ENCODE data around the gene OCEL1. TPM values are rescaled to one million over a fixed set of nuclear protein-coding genes. Genes with fewer than 3 reads are reported as not detected.

OCEL1 gene
- total and polyA plus RNA-seq, 2 of the 13 experiments (the other 11 are each of a cell fraction or from before 2014, with no cell fraction given): 10.6 to 17.2 TPM

GRCh38 chr19:17263712-17264640, 38.0 kb downstream of the OCEL1 start (continued):
- no peak for TF ChIP-seq AHDC1 (CRISPR knock-in tag; IDR thresholded peaks at IDR 0.05; ENCODE audit: borderline replicate concordance)
- TF ChIP-seq ZSCAN21 (CRISPR knock-in tag; IDR thresholded peaks at IDR 0.05; ENCODE audit: borderline replicate concordance): no peak
- no peak for TF ChIP-seq ZNF3 (CRISPR knock-in tag; IDR thresholded peaks at IDR 0.05)
- 0 out of 2 replicates have a peak, but pooled peaks have one; percentile 9 for TF ChIP-seq HNF1B (CRISPR knock-in tag; IDR thresholded peaks at IDR 0.05)
- no peak for TF ChIP-seq JUN (CRISPR knock-in tag; IDR thresholded peaks at IDR 0.05)
- no peak for TF ChIP-seq ZNF281 (CRISPR knock-in tag; IDR thresholded peaks at IDR 0.05; ENCODE audit: borderline replicate concordance)
- TF ChIP-seq ESRRA (CRISPR knock-in tag; IDR thresholded peaks at IDR 0.05; ENCODE audit: low read depth): no peak
- TF ChIP-seq HNF4G (IDR thresholded peaks at IDR 0.05; ENCODE audit: borderline replicate concordance, low read depth, low read length): no peak
- TF ChIP-seq HNF4G (CRISPR knock-in tag; IDR thresholded peaks at IDR 0.05; ENCODE audit: borderline replicate concordance, low read depth): no peak
- no peak for TF ChIP-seq HOXA5 (CRISPR knock-in tag; IDR thresholded peaks at IDR 0.05)
- no peak for TF ChIP-seq PRMT3 (CRISPR knock-in tag; IDR thresholded peaks at IDR 0.05; ENCODE audit: borderline replicate concordance, low read depth)
- no peak for TF ChIP-seq PBX2 (CRISPR knock-in tag; IDR thresholded peaks at IDR 0.05)
- TF ChIP-seq ERF (CRISPR knock-in tag; IDR thresholded peaks at IDR 0.05): 0 out of 2 replicates have a peak, but pooled peaks have one; percentile 5
- no peak for TF ChIP-seq POLR2G (IDR thresholded peaks at IDR 0.05; ENCODE audit: low read depth, low read length)
- TF ChIP-seq GPBP1L1 (CRISPR knock-in tag; IDR thresholded peaks at IDR 0.05): no peak

All from HepG2 (cell line).